Neural crest cell (in vitro differentiated cells): ENCODE data around the gene ANTXR2. TPM values are rescaled to one million over a fixed set of nuclear protein-coding genes. Genes with fewer than 3 reads are reported as not detected.
A peak's percentile ranks its signal among the peaks of the same experiment; 100 is the strongest.

Source experiments
- DNase-seq: peaks from one replicate; pipeline ENCODE4 v3.0.0; 2021; ENCODE audit warnings: low read depth, mixed read lengths, low spot score
- H3K27ac Mint-ChIP-seq: one replicate; pipeline ENCODE4 v1.8.0; 2021; ENCODE audit warnings: mild to moderate bottlenecking, mixed read lengths; ENCODE audit not compliant: unreplicated experiment
- H3K27me3 Mint-ChIP-seq: 2 replicates; pipeline ENCODE4 v1.8.0; 2021; ENCODE audit warnings: low read depth, mild to moderate bottlenecking, mixed read lengths
- H3K36me3 Mint-ChIP-seq: 2 replicates; pipeline ENCODE4 v1.8.0; 2021; ENCODE audit warnings: low read depth, mild to moderate bottlenecking, mixed read lengths
- H3K4me1 Mint-ChIP-seq: 2 replicates; pipeline ENCODE4 v1.8.0; 2021; ENCODE audit warnings: mixed read lengths
- H3K4me3 Mint-ChIP-seq: one replicate; pipeline ENCODE4 v1.8.0; 2021; ENCODE audit warnings: mild to moderate bottlenecking, mixed read lengths
- H3K9me3 Mint-ChIP-seq: 2 replicates; pipeline ENCODE4 v1.8.0; 2021; ENCODE audit warnings: mixed read lengths
- CTCF ChIP-seq: fragments of 200-600 bp; sonication (generic); conservative IDR thresholded peaks from 2 replicates; pipeline ENCODE4 v1.5.0; 2021; ENCODE audit warnings: antibody characterized with exemption, mild to moderate bottlenecking
- total RNA-seq: library from RNA; stranded (reverse); gene quantifications from 2 replicates; pipeline ENCODE4 v1.2.1, GENCODE V29; 2021

ANTXR2 gene
- total RNA-seq, 1 donor from 2014 or later = 36.7 TPM

GRCh38 chr4:79923281-79923680 lies 149.7 kb downstream of the ANTXR2 start:
- Mint-ChIP-seq H3K36me3 (peaks cover 2% of the 10 kb centered on the region), H3K9me3 (peaks cover 2% of the 10 kb centered on the region), H3K4me1 (peaks cover 8% of the 10 kb centered on the region), H3K27me3 (no peaks in the 10 kb centered on the region), H3K27ac (no peak overlapping the region), H3K4me3 (no peak overlapping the region)
- no peak for DNase-seq
- no peak for TF ChIP-seq CTCF

- H3K9me3 Mint-ChIP-seq = peaks cover 4% of the 10 kb centered on the region
- H3K27me3 Mint-ChIP-seq = no peaks in the 10 kb centered on the region
- DNase-seq = no peak
- peaks cover 8% of the 10 kb centered on the region for H3K4me1 Mint-ChIP-seq
- peaks cover 5% of the 10 kb centered on the region for H3K36me3 Mint-ChIP-seq
- H3K27ac Mint-ChIP-seq = no peak overlapping the region
- no peak overlapping the region for H3K4me3 Mint-ChIP-seq
- no peak for TF ChIP-seq CTCF
These were observed 151.0 kb downstream of the ANTXR2 start for GRCh38 chr4:79922011-79922410.

- Mint-ChIP-seq H3K36me3 (peaks cover 5% of the 10 kb centered on the region), H3K4me1 (peaks cover 8% of the 10 kb centered on the region), H3K4me3 (no peak overlapping the region), H3K27ac (no peak overlapping the region), H3K27me3 (no peaks in the 10 kb centered on the region), H3K9me3 (peaks cover 4% of the 10 kb centered on the region)
- TF ChIP-seq CTCF = no peak
- DNase-seq = no peak
These were observed 152.7 kb downstream of the ANTXR2 start for GRCh38 chr4:79920163-79920853.

- Mint-ChIP-seq H3K4me3 (no peak overlapping the region), H3K36me3 (peaks cover 5% of the 10 kb centered on the region), H3K27me3 (no peaks in the 10 kb centered on the region), H3K9me3 (peaks cover 4% of the 10 kb centered on the region), H3K4me1 (peaks cover 7% of the 10 kb centered on the region), H3K27ac (no peak overlapping the region)
- DNase-seq = no peak
- TF ChIP-seq CTCF = no peak
These were observed 154.7 kb downstream of the ANTXR2 start for GRCh38 chr4:79918292-79918691.

GRCh38 chr4:79917246-79917645 lies 155.8 kb downstream of the ANTXR2 start:
- TF ChIP-seq CTCF = peak; percentile 65
- H3K36me3 Mint-ChIP-seq = peaks cover 5% of the 10 kb centered on the region
- peaks cover 5% of the 10 kb centered on the region for H3K4me1 Mint-ChIP-seq
- no peaks in the 10 kb centered on the region for H3K27me3 Mint-ChIP-seq
- H3K27ac Mint-ChIP-seq = no peak overlapping the region
- no peak overlapping the region for H3K4me3 Mint-ChIP-seq
- DNase-seq = no peak
- peaks cover 4% of the 10 kb centered on the region for H3K9me3 Mint-ChIP-seq
